HG02938 (cell line): ENCODE data around the gene PLEKHA8.

Source experiments
- ATAC-seq: cut with Tn5 transposase; IDR thresholded peaks from one replicate; pipeline ENCODE4 v1.9.1; 2021; ENCODE audit warnings: mild to moderate bottlenecking, moderate library complexity; ENCODE audit not compliant: unreplicated experiment

PLEKHA8 gene

GRCh38 chr7:30061786-30062185 lies 33.6 kb downstream of the PLEKHA8 start:
- ATAC-seq = peak; percentile 77

DNA sequence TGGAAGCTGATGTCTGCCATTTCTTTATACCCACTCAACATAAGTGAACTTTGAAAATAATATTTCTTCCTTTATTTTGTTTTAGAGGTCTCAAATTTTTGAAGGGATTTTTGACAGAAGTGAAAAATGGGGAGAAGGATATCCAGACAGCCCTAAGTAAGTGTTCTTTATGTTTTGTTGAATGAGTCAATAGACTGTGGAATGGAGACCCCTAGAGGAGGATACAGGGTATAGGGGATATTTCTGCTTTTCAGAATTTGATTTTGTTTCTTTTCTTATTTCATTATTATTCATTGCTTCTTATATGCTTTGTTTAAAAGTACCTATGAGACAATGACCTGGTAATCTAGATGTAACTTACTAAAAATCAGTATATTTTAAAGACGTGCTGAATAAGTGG lies 34.4 kb downstream of the PLEKHA8 start:
- no peak for ATAC-seq

GRCh38 chr7:30065746-30066145 lies 37.5 kb downstream of the PLEKHA8 start:
- no peak for ATAC-seq

- no peak for ATAC-seq
Observed at GRCh38 chr7:30066687-30067086, 38.5 kb downstream of the PLEKHA8 start.

GRCh38 chr7:30068117-30068516 lies 39.9 kb downstream of the PLEKHA8 start:
- no peak for ATAC-seq

DNA sequence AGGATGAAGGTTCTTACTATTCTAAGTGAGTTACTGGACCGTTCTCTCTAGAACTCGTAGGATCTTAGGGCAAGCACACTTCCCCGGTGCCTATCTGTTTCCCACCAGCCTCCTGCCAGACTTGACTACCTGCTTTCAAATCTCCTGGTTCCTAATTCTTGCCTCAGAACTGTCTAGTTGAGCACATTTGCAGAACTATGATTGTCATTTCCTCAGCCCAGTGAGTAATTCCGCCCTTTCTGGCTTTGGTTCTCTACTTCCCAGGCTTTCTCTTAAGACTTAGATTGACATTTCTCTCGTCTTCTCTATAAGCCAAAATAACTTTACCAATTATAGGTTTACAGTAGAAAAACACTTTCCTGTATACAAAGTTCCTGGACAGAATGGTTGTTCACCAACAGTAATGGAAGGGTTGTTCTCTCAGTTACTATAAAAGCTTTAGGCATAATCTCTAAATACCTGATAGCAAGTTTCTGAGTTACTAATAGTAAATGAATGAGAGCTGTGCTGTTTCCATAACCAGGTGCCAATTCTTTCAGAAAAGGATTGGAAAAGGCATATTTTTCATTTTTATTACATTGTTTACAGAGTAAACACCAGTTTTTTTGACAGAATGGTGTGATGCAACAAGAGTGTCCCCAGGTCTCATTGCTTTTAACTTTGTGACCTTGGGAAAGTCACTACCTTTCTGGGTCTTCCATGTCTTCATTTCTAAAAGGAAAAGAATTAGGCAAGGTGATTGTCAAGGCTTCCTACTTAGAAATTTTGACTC lies 41.1 kb downstream of the PLEKHA8 start:
- no peak for ATAC-seq

DNA sequence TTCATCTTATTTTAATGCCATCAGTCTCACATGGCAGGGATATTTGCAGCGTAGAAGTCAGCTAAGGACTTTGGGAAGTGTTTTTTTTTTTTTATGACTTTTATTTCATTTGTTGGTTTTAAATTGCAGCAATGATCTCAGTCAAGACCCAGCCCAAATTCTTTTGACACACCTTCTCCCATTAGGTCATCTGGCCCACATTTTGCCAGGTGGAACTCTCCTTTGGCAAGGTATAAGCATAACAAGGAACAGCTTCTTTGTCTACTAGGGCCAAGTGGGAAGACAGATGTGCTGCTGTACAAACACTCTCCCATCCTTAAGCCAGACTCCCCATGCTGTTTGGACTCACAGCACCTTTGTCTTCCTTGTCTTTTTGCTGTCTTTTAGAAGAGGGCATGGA lies 41.8 kb downstream of the PLEKHA8 start:
- no peak for ATAC-seq

GRCh38 chr7:30072735-30073134 lies 44.5 kb downstream of the PLEKHA8 start:
- ATAC-seq = no peak

- ATAC-seq = no peak
Observed at GRCh38 chr7:30074422-30075030, 46.3 kb downstream of the PLEKHA8 start.

DNA sequence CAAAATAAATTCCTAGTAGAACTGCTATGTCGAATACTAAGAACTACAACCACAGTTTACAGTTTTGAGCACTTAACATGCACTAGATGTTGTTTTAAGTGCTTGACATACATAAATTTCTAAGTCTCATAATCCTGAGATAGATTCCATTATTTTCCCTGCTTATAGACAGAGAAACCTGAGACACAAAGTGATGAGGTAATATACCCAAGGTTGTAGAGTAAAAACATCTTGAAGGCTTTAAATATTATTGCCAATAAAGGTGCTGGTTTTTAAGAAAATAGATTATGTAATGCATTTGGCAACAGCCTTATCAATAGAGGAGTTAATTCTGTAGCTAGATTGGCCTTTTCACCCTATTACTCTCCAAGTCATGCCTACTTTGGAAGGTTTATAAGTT lies 48.2 kb downstream of the PLEKHA8 start:
- no peak for ATAC-seq

GRCh38 chr7:30078280-30078679 lies 50.1 kb downstream of the PLEKHA8 start:
- ATAC-seq = no peak

- no peak for ATAC-seq
Observed at GRCh38 chr7:30079880-30080279, 51.7 kb downstream of the PLEKHA8 start.

DNA sequence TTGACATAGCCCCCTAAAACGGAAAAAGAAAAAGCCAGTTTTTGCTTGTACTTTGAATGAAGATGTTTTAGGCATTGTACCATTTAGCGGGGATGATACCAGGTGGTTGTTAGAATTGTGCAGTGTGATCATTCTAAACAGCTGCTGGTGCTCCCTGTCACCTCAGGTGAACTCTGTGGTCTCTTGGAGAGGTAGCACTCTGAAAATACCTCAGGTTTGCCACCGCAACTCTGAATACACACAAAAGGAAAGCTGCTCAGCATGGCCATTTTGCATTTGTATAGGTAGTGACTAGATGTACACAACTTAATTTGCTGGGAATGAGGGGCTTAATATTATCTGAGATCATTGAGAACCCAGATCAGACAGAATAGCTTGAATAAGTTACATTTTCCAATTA lies 52.6 kb downstream of the PLEKHA8 start:
- no peak for ATAC-seq

DNA sequence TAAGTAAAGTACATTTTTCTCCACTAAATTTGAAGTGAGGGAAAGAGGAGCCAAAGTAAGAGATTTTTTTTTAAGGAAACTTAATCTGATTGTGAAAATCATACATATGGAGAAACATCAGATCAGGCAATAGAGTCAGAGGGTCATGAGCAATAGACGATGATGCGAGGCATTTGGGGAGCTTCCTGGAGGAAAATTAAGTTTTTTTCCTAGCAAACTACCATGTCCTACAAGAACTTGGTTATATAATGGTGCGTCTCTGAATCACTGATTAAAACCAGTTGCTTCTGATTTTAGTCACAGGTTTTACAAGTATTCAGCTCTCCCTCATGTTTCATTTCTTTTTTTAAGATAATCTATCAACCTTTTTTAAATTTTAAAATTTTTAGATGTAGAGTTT lies 54.5 kb downstream of the PLEKHA8 start:
- ATAC-seq = no peak

DNA sequence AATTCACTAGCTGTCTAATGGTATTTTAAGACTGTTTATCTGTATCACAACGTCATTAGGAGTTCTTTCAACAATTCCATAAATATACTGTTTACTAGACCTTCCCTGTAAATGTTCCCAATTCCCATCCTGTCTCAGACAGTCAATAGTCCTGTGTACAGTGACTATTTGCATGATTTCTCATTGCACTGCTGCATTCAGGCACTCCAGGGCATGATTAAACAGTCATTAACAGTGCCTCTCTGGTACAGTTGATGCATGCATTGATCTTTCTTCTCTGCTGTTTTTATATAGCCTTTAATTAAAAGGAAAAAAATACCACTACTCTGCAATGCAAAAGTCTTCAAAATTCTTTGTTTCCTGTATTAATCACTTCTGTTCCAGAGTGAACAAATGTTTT lies 55.1 kb downstream of the PLEKHA8 start:
- no peak for ATAC-seq

DNA sequence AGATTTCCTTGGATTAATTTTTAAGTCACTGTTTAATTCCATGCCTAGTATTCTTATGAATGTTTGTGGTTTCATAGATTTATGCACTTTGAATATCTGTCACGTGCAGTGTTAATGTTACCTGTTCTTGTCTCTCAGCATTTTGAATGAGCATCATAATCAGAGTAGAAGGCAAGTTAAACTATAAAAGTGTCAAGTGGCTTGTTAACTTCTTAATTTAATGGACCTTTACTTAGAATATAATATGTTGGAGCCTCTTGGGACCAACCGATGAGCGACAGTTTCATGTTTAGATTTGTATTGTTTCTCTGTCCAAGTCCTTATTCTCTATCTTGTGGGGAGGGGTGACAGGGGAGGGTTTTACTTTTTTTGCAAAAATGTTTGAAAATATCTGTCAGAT lies 56.0 kb downstream of the PLEKHA8 start:
- no peak for ATAC-seq

DNA sequence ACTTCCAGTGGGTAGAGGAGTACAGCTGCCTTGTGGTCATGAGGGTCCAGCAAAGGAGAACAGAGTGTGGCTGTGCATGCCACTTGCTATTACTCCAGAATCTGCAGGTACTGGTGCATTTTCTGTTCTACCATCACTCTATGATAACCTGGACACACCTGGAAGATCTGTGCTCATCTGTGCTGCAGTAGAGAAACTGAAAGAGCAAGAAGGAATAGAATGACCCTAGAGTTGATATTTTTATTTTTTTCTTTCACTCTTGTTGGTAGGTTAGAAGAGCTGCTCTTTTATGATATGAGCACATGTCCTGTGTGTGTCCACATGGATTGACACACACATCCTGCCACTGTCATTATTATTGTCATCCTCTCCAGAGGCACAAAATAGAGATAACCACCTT lies 58.3 kb downstream of the PLEKHA8 start:
- no peak for ATAC-seq

DNA sequence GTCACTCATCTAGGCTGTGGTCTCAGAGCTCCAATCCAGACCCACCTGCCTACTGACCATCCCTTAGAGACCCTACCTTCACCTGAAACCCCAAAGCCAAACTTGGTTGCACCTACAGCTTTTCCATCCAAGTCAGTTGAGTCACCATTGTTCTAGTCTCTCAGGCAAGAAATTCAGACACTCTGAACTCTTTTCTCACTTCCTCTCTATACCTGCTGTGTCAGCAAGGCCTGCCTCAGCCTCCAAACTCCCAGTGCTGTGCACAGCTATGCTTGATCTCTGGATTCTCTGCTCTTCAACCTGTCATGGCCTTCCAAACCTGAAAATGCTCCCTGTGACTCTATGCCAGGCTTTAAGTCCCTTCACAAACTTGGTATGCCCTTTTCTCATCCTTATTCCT lies 59.2 kb downstream of the PLEKHA8 start:
- no peak for ATAC-seq

- no peak for ATAC-seq
Observed at GRCh38 chr7:30088362-30088761, 60.1 kb downstream of the PLEKHA8 start.

GRCh38 chr7:30090111-30090510 lies 61.9 kb downstream of the PLEKHA8 start:
- ATAC-seq = no peak

DNA sequence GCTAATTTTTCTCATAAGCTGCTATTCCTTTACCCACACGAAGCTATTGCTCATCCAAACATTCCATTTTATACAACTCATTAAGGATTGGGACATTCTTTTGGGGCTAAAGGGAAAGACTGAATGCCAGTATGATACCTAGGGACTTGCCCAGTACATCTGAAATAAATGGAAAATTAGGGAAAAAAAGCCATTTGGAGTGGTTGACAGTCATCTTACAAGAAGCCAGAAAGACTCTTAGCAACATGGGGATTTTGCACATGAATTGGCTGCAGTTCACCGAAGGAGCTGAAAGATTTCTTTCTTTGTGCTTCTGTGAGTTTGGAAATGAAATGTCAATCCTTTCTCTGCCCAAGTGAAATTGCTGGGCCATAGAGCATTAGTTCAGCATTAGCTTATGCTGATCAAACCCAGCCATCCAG lies 63.3 kb downstream of the PLEKHA8 start:
- ATAC-seq = no peak

- ATAC-seq = no peak
Observed at GRCh38 chr7:30091987-30092386, 63.8 kb downstream of the PLEKHA8 start.
